Subcutaneous abdominal adipose tissue (tissue), 5 donors: ENCODE measurements around the gene SMAD6.

Experiments
- H3K27ac ChIP-seq: one replicate; pipeline ENCODE4 v1.7.0; 2013; ENCODE audit warnings: low read depth, mild to moderate bottlenecking, inconsistent platforms, low read length, moderate library complexity
- H3K27me3 ChIP-seq, 5 donors: one replicate each; pipeline ENCODE4 v1.7.0; 2013; ENCODE audit warnings: low read length in 5 of 5, inconsistent platforms in 1 of 5; ENCODE audit not compliant: control insufficient read depth in 5 of 5, insufficient read depth in 4 of 5
- H3K36me3 ChIP-seq, 5 donors: one replicate each; pipeline ENCODE4 v1.7.0; 2013; ENCODE audit warnings: low read length in 5 of 5; ENCODE audit not compliant: control insufficient read depth in 5 of 5, insufficient read depth in 5 of 5
- H3K4me1 ChIP-seq, 5 donors: one replicate each; pipeline ENCODE4 v1.7.0; 2013; ENCODE audit warnings: low read length in 5 of 5, mild to moderate bottlenecking in 3 of 5, moderate library complexity in 1 of 5; ENCODE audit not compliant: control insufficient read depth in 5 of 5, insufficient read depth in 5 of 5
- H3K4me3 ChIP-seq, 5 donors: one replicate each; pipeline ENCODE4 v1.7.0; 2013; ENCODE audit warnings: low read length in 5 of 5, low read depth in 1 of 5
- H3K9ac ChIP-seq, 5 donors: one replicate each; pipeline ENCODE4 v1.7.0; 2013; ENCODE audit warnings: low read length in 5 of 5, mild to moderate bottlenecking in 4 of 5, moderate library complexity in 3 of 5
- H3K9me3 ChIP-seq, 5 donors: one replicate each; pipeline ENCODE4 v1.7.0; 2013; ENCODE audit warnings: low read length in 5 of 5; ENCODE audit not compliant: control insufficient read depth in 5 of 5
- donor health status: healthy.
- donor health status: healthy.
- donor health status: healthy.
- donor health status: healthy.
- donor health status: healthy.

The SMAD6 gene

DNA sequence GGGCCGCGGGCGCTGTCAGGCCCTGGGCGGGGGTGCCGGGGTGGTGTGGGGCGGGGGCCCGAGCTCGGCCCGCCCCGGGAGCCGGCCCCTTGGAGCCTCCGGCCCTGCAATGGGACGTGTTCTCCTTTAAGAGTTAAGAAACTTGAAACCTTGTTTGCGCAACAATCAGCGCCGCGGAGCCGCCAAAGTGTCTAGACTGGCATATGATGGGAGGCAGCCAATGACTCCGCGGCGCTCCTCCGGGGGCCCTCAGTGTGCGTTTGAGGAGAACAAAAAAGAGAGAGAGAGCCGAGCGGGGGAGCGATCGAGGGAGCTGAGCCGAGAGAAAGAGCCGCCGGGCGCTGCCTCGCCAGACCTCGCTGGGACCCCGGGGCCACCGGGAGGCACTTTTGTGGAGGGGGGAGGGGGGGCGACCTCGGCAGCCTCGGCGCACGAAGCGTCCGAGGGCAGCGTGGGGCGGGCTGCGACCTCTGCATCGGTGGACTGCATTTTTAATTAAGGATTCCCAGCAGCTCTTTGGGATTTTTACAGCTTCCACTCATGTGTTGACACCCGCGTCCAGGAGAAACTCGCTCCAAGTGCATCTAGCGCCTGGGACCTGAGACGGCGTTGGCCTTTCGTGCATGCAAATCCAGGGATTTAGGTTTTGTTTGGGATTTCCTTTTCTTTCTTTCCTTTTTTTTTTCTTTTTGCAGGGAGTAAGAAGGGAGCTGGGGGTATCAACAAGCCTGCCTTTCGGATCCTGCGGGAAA is at the start of gene SMAD6:
Gene SMAD6 (plus strand): TSS at position 202 of the 752 bp plus-strand sequence. CDS start 1,023 bp downstream, outside the sequence.
- no peaks in the 10 kb centered on the region for H3K27me3 ChIP-seq
- peak within 1 kb of the TSS; percentile 81 for H3K27ac ChIP-seq
- H3K9ac ChIP-seq = peak within 1 kb of the TSS in 4 of 5 donors; percentile 60 to 77 (median 70)
- peaks cover 3 to 70% (median 60%) of the 10 kb centered on the region in 5 donors for H3K4me1 ChIP-seq
- H3K9me3 ChIP-seq = no peaks in the 10 kb centered on the region
- no peaks in the 10 kb centered on the region for H3K36me3 ChIP-seq
- peak within 1 kb of the TSS; percentile 84 to 93 (median 86) for H3K4me3 ChIP-seq

DNA sequence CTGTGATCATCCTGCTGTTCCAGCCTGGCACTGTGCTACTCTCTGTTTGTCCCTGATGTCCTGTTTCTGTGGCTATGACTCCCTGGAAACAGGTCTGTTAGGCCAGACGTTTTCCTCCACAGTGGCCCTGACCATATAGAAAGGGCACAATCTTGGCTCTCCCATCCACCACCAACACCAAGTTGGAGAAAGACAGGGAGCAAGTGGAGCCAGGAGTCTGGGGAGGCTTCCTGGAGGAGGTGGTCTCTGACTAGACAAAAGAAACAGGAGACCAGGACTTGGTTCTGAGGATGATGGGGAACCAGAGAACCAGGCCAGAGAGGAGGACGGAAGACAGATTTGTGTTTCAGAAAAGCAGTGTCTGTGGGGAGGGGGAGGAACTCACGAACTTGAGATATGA is 49.2 kb upstream of the SMAD6 start:
- Histone ChIP-seq H3K36me3 (no peaks in the 10 kb centered on the region), H3K9ac (no peak overlapping the region), H3K4me1 (peaks cover 3 to 51% (median 38%) of the 10 kb centered on the region in 5 donors), H3K27ac (no peak overlapping the region), H3K27me3 (no peaks in the 10 kb centered on the region), H3K4me3 (no peak overlapping the region), H3K9me3 (no peaks in the 10 kb centered on the region)

GRCh38 chr15:66653398-66653797 is 48.6 kb upstream of the SMAD6 start:
- Histone ChIP-seq H3K36me3 (no peaks in the 10 kb centered on the region), H3K4me3 (no peak overlapping the region), H3K27me3 (no peaks in the 10 kb centered on the region), H3K27ac (no peak overlapping the region), H3K9ac (no peak overlapping the region), H3K4me1 (peaks cover 4 to 55% (median 41%) of the 10 kb centered on the region in 5 donors), H3K9me3 (no peaks in the 10 kb centered on the region)

GRCh38 chr15:66653852-66654251 is 48.2 kb upstream of the SMAD6 start:
- no peak overlapping the region for H3K4me3 ChIP-seq
- peaks cover 4 to 55% (median 41%) of the 10 kb centered on the region in 5 donors for H3K4me1 ChIP-seq
- no peak overlapping the region for H3K9ac ChIP-seq
- no peak overlapping the region for H3K27ac ChIP-seq
- H3K9me3 ChIP-seq = no peaks in the 10 kb centered on the region
- H3K36me3 ChIP-seq = no peaks in the 10 kb centered on the region
- H3K27me3 ChIP-seq = no peaks in the 10 kb centered on the region

- Histone ChIP-seq H3K27ac (no peak overlapping the region), H3K27me3 (no peaks in the 10 kb centered on the region), H3K9me3 (no peaks in the 10 kb centered on the region), H3K4me1 (peaks cover 4 to 55% (median 41%) of the 10 kb centered on the region in 5 donors), H3K4me3 (no peak overlapping the region), H3K9ac (peak overlapping the region in 1 of 5 donors; percentile 3), H3K36me3 (no peaks in the 10 kb centered on the region)
These were observed 47.7 kb upstream of the SMAD6 start for GRCh38 chr15:66654361-66654738.

DNA sequence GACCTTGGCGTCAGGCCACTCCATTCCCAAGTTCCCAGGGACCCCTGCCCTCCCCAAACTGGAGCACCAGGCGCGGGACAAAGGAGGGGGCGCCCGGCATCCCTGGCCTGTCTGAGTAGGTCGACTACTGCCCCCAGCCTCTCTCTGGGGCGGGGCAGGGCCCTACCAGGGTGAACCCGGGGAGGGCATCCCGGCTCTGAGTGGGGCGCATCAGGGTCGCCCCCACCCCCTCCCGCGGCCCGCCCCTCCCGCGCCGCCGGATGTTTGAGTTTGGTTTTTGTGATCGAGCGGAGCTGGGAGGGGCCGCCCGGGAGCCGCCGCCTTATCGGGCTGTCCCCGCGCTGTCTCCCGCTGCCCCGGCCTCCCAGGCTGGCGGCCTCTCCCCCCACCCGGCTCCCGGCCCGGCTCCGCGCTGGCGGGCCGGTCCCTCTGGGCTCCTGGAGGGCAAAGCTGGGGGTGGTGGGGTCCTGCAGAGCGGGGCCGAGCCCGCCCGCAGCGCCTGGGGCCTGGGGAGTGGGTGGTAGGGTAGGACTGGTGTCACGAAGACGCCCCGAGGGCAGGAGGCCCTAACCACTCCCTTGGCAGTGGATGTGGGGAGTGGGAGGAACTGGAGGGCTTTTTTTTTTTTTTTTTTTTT is 47.2 kb upstream of the SMAD6 start:
- Histone ChIP-seq H3K4me1 (peaks cover 4 to 55% (median 41%) of the 10 kb centered on the region in 5 donors), H3K36me3 (no peaks in the 10 kb centered on the region), H3K9me3 (no peaks in the 10 kb centered on the region), H3K9ac (peak overlapping the region in 3 of 5 donors; percentile 53 to 71 (median 62)), H3K27me3 (no peaks in the 10 kb centered on the region), H3K27ac (no peak overlapping the region), H3K4me3 (peak overlapping the region in 3 of 5 donors; percentile 18 to 58 (median 36))

- Histone ChIP-seq H3K36me3 (no peaks in the 10 kb centered on the region), H3K4me1 (peaks cover 4 to 48% (median 36%) of the 10 kb centered on the region in 5 donors), H3K9me3 (no peaks in the 10 kb centered on the region), H3K27me3 (no peaks in the 10 kb centered on the region), H3K4me3 (peak overlapping the region in 1 of 5 donors; percentile 58), H3K9ac (peak overlapping the region in 1 of 5 donors; percentile 53), H3K27ac (no peak overlapping the region)
These were observed 46.5 kb upstream of the SMAD6 start for GRCh38 chr15:66655511-66655910.

DNA sequence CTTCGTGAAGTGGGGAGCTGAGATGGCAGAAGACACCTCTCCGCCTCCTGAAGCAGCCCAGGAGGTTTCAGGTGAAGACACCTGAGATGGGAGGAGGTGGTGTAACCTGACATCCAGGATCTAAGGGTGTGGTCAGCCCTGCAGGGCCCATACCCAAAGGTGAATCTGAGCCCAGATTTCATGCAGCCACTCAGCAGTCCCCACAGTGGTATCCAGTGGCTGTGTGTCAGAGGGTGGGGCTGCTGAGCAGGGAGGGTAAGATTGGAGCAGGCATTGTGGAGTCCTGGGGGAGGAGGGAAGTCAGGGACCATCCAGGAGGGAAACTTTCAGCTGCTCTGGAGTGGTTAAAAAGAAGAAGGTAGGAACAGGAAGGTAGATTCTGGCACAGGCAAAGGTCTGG is 46.0 kb upstream of the SMAD6 start:
- H3K27me3 ChIP-seq = no peaks in the 10 kb centered on the region
- no peak overlapping the region for H3K27ac ChIP-seq
- H3K9me3 ChIP-seq = no peaks in the 10 kb centered on the region
- H3K4me1 ChIP-seq = peaks cover 4 to 44% (median 33%) of the 10 kb centered on the region in 5 donors
- H3K4me3 ChIP-seq = no peak overlapping the region
- no peaks in the 10 kb centered on the region for H3K36me3 ChIP-seq
- no peak overlapping the region for H3K9ac ChIP-seq

GRCh38 chr15:66657185-66658020 is 44.6 kb upstream of the SMAD6 start:
- Histone ChIP-seq H3K4me3 (no peak overlapping the region), H3K36me3 (no peaks in the 10 kb centered on the region), H3K4me1 (peaks cover 4 to 43% (median 22%) of the 10 kb centered on the region in 5 donors), H3K9me3 (no peaks in the 10 kb centered on the region), H3K27me3 (no peaks in the 10 kb centered on the region), H3K27ac (no peak overlapping the region), H3K9ac (peak overlapping the region in 1 of 5 donors; percentile 35)
